DND-41 (cell line): ENCODE data around the gene KSR1.

Source experiments
- ATAC-seq: fragments of 200-7000 bp; cut with Tn5 transposase; 3 replicates; pipeline ENCODE4 v1.9.1; 2021; ENCODE audit warnings: low read depth; ENCODE audit not compliant: insufficient read depth
- DNase-seq: peaks from one replicate; pipeline ENCODE4 v3.0.0-alpha.2; 2020
- H2AFZ ChIP-seq: 2 replicates; pipeline ENCODE4 v1.6.0; 2012; ENCODE audit warnings: low read depth, low read length
- H3K27ac ChIP-seq: 2 replicates; pipeline ENCODE4 v1.5.1; 2012; ENCODE audit warnings: low read length, inconsistent platforms
- H3K27me3 ChIP-seq: fragments of 200-600 bp; sonication (generic); 2 replicates; pipeline ENCODE4 v1.6.0; 2012; ENCODE audit warnings: low read length, mild to moderate bottlenecking, inconsistent platforms; ENCODE audit not compliant: insufficient read depth, poor library complexity
- H3K36me3 ChIP-seq: 2 replicates; pipeline ENCODE4 v1.5.1; 2012; ENCODE audit warnings: low read length, inconsistent platforms; ENCODE audit not compliant: insufficient read depth
- H3K4me1 ChIP-seq: 2 replicates; pipeline ENCODE4 v1.5.1; 2012; ENCODE audit warnings: mild to moderate bottlenecking, low read length; ENCODE audit not compliant: insufficient read depth
- H3K4me2 ChIP-seq: 2 replicates; pipeline ENCODE4 v1.6.0; 2012; ENCODE audit warnings: mild to moderate bottlenecking, moderate library complexity, low read length, inconsistent platforms; ENCODE audit not compliant: insufficient read depth
- H3K4me3 ChIP-seq, 2 experiments: fragments of 200-600 bp in 1 of 2; shearing (Covaris generic) in 1 of 2; 2 replicates each; pipeline ENCODE4 v1.5.1; 2012 to 2016; ENCODE audit warnings: inconsistent platforms in 2 of 2, low read length in 2 of 2, mild to moderate bottlenecking in 2 of 2, low read depth in 1 of 2, moderate library complexity in 1 of 2
- H3K79me2 ChIP-seq: 2 replicates; pipeline ENCODE4 v1.6.0; 2012; ENCODE audit warnings: low read length, inconsistent platforms; ENCODE audit not compliant: insufficient read depth
- H3K9ac ChIP-seq: 2 replicates; pipeline ENCODE4 v1.6.0; 2012; ENCODE audit warnings: low read depth, mild to moderate bottlenecking, inconsistent platforms, low read length, moderate library complexity
- H3K9me3 ChIP-seq: 2 replicates; pipeline ENCODE4 v1.5.1; 2012; ENCODE audit warnings: low read length, moderate library complexity, mild to moderate bottlenecking, inconsistent platforms; ENCODE audit not compliant: insufficient read depth, severe bottlenecking
- H4K20me1 ChIP-seq: 2 replicates; pipeline ENCODE4 v1.6.0; 2012; ENCODE audit warnings: low read length; ENCODE audit not compliant: insufficient read depth
- CTCF ChIP-seq: IDR thresholded peaks from 2 replicates; pipeline ENCODE4 v1.5.1; 2012; ENCODE audit warnings: borderline replicate concordance, low read length, moderate library complexity, mild to moderate bottlenecking; ENCODE audit not compliant: poor library complexity, severe bottlenecking; ENCODE audit errors: extremely low read depth
- EZH2 ChIP-seq: IDR thresholded peaks from 3 replicates; pipeline ENCODE4 v1.6.1; 2012; ENCODE audit warnings: borderline replicate concordance, low read depth, mild to moderate bottlenecking, moderate library complexity, low read length, inconsistent platforms; ENCODE audit not compliant: severe bottlenecking

KSR1 gene

GRCh38 chr17:27576477-27577083 is 120.3 kb downstream of the KSR1 start:
- H2AFZ ChIP-seq: no peak overlapping the region
- DNase-seq (no peak), ATAC-seq (no peak)
- H3K27ac ChIP-seq: no peak overlapping the region
- no peaks in the 10 kb centered on the region for H3K36me3 ChIP-seq
- TF ChIP-seq EZH2 (no peak), CTCF (no peak)
- no peak overlapping the region for H3K4me3 ChIP-seq
- no peaks in the 10 kb centered on the region for H3K9me3 ChIP-seq
- no peaks in the 10 kb centered on the region for H3K79me2 ChIP-seq
- no peaks in the 10 kb centered on the region for H3K4me1 ChIP-seq
- H4K20me1 ChIP-seq: no peaks in the 10 kb centered on the region
- H3K27me3 ChIP-seq: no peaks in the 10 kb centered on the region
- H3K9ac ChIP-seq: no peak overlapping the region
- H3K4me2 ChIP-seq: no peak overlapping the region

GRCh38 chr17:27577121-27577761 is 121.0 kb downstream of the KSR1 start:
- ATAC-seq: no peak
- Histone ChIP-seq H3K79me2 (no peaks in the 10 kb centered on the region), H3K27ac (no peak overlapping the region), H3K27me3 (no peaks in the 10 kb centered on the region), H3K36me3 (no peaks in the 10 kb centered on the region), H3K4me1 (no peaks in the 10 kb centered on the region), H3K4me3 (no peak overlapping the region), H3K9me3 (no peaks in the 10 kb centered on the region), H4K20me1 (no peaks in the 10 kb centered on the region), H3K4me2 (no peak overlapping the region), H3K9ac (no peak overlapping the region), H2AFZ (no peak overlapping the region)
- no peak for DNase-seq
- TF ChIP-seq CTCF (no peak), EZH2 (no peak)

- Histone ChIP-seq H4K20me1 (no peaks in the 10 kb centered on the region), H3K4me1 (no peaks in the 10 kb centered on the region), H3K9ac (no peak overlapping the region), H3K27ac (no peak overlapping the region), H3K79me2 (no peaks in the 10 kb centered on the region), H2AFZ (no peak overlapping the region), H3K36me3 (no peaks in the 10 kb centered on the region), H3K9me3 (no peaks in the 10 kb centered on the region), H3K4me3 (no peak overlapping the region), H3K4me2 (no peak overlapping the region), H3K27me3 (no peaks in the 10 kb centered on the region)
- ATAC-seq (no peak), DNase-seq (no peak)
- TF ChIP-seq EZH2 (no peak), CTCF (no peak)
These were observed 121.9 kb downstream of the KSR1 start for GRCh38 chr17:27577884-27578717.
